Measurements from ENCODE around the gene HNF4A. TPM values are rescaled to one million over a fixed set of nuclear protein-coding genes. Genes with fewer than 3 reads are reported as not detected.

HNF4A gene
- total and polyA plus RNA-seq, 2 of the 13 experiments (the other 11 are each of a cell fraction or from before 2014, with no cell fraction given): 80.9 to 169 TPM

DNA sequence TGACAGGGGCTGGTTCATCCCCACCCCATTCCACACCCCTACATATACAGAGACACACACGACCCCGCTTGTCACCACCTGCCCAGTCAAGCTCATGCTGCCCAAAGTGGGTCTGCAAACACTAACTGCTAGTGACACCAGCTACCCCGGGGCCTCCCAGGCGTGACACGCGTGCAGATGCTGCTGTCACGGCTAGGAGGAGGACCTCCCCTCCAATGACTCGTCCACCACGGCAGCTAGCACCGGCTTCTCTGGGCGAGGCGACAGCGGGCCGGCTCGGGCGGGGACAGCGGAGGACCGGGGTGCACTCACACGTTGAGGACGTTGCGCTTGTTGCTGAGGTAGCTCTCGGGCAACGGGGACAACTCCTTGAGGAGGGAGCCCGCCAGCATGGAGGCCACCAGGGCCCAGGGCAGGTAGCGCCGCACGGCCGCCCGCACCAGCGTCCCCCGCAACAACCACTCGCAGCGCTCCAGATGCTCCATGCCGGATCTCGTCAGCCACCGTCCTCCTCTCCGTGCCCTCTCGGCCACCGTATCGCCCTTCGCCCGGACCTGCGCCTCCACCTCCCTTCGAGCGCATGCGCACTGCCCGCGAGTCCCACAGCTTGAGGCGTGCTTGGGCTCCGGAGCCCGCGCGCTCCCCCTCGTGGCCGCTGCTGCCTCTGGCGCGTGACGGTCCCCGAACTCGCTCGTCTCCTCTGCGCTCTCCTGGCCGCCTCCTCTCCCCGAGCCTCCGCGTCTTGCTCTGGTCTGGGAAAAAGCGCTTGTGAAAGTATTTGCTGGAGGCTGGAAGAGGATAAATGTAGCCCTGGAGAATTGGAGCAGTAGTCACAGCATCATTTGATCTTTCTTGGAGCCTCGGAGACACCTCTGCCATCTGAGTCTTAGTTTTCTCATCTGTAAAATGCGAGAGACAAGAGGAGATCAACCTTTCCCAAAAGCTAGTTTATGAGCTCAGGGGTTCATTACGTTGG is 44.5 kb upstream of the HNF4A start, which contains the start of gene FITM2 (continued):
- TF ChIP-seq, protein P1, sequence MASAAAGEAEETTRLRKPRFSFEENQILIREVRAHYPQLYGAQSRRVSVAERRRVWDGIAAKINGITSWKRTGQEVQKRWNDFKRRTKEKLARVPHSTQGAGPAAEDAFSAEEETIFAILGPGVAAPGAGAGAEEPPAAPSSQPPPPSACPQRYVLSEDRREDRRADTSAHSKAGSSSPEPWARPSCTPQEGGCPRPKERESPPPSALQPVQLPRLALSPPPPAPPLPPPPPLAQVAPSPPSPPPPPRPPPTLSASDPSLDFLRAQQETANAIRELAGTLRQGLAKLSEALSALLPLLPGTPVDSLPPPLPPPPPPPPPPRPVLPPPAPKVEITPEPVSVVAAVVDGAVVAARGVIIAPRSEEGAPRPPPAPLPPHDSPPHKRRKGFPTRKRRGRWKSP (CRISPR knock-in tag; IDR thresholded peaks at IDR 0.05): peak; percentile 95
- TF ChIP-seq ASH2L (IDR thresholded peaks at IDR 0.05; ENCODE audit: insufficient read length, low read depth, low read length): peak; percentile 97
- no peak for TF ChIP-seq ARNT (IDR thresholded peaks at IDR 0.05)
- peak; percentile 86 for TF ChIP-seq ZNF749 (CRISPR knock-in tag; IDR thresholded peaks at IDR 0.05; ENCODE audit: borderline replicate concordance)
- no peak for TF ChIP-seq ZSCAN22 (CRISPR knock-in tag; IDR thresholded peaks at IDR 0.05)
- TF ChIP-seq ZNF619 (CRISPR knock-in tag; IDR thresholded peaks at IDR 0.05): peak; percentile 99
- TF ChIP-seq, protein P2, sequence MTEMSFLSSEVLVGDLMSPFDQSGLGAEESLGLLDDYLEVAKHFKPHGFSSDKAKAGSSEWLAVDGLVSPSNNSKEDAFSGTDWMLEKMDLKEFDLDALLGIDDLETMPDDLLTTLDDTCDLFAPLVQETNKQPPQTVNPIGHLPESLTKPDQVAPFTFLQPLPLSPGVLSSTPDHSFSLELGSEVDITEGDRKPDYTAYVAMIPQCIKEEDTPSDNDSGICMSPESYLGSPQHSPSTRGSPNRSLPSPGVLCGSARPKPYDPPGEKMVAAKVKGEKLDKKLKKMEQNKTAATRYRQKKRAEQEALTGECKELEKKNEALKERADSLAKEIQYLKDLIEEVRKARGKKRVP (CRISPR knock-in tag; IDR thresholded peaks at IDR 0.05): peak in 1 of 2 experiments; percentile 90; a peak in 2 of 4 replicates
- peak; percentile 94 for TF ChIP-seq ZSCAN29 (CRISPR knock-in tag; conservative IDR thresholded peaks at IDR 0.05)
- TF ChIP-seq, protein P3, sequence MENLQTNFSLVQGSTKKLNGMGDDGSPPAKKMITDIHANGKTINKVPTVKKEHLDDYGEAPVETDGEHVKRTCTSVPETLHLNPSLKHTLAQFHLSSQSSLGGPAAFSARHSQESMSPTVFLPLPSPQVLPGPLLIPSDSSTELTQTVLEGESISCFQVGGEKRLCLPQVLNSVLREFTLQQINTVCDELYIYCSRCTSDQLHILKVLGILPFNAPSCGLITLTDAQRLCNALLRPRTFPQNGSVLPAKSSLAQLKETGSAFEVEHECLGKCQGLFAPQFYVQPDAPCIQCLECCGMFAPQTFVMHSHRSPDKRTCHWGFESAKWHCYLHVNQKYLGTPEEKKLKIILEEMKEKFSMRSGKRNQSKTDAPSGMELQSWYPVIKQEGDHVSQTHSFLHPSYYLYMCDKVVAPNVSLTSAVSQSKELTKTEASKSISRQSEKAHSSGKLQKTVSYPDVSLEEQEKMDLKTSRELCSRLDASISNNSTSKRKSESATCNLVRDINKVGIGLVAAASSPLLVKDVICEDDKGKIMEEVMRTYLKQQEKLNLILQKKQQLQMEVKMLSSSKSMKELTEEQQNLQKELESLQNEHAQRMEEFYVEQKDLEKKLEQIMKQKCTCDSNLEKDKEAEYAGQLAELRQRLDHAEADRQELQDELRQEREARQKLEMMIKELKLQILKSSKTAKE (CRISPR knock-in tag; IDR thresholded peaks at IDR 0.05; ENCODE audit: borderline replicate concordance): no peak
- TF ChIP-seq TCF12 (IDR thresholded peaks at IDR 0.05): no peak
- TF ChIP-seq TCF12 (CRISPR knock-in tag; IDR thresholded peaks at IDR 0.05): peak; percentile 94
- no peak for TF ChIP-seq PHB2 (IDR thresholded peaks at IDR 0.05; ENCODE audit: partially characterized antibody)
- TF ChIP-seq TSC22D2 (CRISPR knock-in tag; IDR thresholded peaks at IDR 0.05; ENCODE audit: borderline replicate concordance): peak; percentile 97
- TF ChIP-seq, protein P4, sequence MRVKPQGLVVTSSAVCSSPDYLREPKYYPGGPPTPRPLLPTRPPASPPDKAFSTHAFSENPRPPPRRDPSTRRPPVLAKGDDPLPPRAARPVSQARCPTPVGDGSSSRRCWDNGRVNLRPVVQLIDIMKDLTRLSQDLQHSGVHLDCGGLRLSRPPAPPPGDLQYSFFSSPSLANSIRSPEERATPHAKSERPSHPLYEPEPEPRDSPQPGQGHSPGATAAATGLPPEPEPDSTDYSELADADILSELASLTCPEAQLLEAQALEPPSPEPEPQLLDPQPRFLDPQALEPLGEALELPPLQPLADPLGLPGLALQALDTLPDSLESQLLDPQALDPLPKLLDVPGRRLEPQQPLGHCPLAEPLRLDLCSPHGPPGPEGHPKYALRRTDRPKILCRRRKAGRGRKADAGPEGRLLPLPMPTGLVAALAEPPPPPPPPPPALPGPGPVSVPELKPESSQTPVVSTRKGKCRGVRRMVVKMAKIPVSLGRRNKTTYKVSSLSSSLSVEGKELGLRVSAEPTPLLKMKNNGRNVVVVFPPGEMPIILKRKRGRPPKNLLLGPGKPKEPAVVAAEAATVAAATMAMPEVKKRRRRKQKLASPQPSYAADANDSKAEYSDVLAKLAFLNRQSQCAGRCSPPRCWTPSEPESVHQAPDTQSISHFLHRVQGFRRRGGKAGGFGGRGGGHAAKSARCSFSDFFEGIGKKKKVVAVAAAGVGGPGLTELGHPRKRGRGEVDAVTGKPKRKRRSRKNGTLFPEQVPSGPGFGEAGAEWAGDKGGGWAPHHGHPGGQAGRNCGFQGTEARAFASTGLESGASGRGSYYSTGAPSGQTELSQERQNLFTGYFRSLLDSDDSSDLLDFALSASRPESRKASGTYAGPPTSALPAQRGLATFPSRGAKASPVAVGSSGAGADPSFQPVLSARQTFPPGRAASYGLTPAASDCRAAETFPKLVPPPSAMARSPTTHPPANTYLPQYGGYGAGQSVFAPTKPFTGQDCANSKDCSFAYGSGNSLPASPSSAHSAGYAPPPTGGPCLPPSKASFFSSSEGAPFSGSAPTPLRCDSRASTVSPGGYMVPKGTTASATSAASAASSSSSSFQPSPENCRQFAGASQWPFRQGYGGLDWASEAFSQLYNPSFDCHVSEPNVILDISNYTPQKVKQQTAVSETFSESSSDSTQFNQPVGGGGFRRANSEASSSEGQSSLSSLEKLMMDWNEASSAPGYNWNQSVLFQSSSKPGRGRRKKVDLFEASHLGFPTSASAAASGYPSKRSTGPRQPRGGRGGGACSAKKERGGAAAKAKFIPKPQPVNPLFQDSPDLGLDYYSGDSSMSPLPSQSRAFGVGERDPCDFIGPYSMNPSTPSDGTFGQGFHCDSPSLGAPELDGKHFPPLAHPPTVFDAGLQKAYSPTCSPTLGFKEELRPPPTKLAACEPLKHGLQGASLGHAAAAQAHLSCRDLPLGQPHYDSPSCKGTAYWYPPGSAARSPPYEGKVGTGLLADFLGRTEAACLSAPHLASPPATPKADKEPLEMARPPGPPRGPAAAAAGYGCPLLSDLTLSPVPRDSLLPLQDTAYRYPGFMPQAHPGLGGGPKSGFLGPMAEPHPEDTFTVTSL (CRISPR knock-in tag; IDR thresholded peaks at IDR 0.05; ENCODE audit: borderline replicate concordance): peak; percentile 20; the same call in 1 of the 2 replicates
- TF ChIP-seq, protein P5, sequence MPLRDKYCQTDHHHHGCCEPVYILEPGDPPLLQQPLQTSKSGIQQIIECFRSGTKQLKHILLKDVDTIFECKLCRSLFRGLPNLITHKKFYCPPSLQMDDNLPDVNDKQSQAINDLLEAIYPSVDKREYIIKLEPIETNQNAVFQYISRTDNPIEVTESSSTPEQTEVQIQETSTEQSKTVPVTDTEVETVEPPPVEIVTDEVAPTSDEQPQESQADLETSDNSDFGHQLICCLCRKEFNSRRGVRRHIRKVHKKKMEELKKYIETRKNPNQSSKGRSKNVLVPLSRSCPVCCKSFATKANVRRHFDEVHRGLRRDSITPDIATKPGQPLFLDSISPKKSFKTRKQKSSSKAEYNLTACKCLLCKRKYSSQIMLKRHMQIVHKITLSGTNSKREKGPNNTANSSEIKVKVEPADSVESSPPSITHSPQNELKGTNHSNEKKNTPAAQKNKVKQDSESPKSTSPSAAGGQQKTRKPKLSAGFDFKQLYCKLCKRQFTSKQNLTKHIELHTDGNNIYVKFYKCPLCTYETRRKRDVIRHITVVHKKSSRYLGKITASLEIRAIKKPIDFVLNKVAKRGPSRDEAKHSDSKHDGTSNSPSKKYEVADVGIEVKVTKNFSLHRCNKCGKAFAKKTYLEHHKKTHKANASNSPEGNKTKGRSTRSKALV (CRISPR knock-in tag; IDR thresholded peaks at IDR 0.05): peak; percentile 96
- peak; percentile 91; the same call in 1 of the 2 replicates for TF ChIP-seq ZNF44 (CRISPR knock-in tag; IDR thresholded peaks at IDR 0.05)
